Upper lobe of left lung (tissue), 6 donors: ENCODE measurements around the gene CNDP2. TPM values are rescaled to one million over a fixed set of nuclear protein-coding genes. Genes with fewer than 3 reads are reported as not detected.
"Not testable (repeated sequence)": the region's sequence is repeated elsewhere in the genome, so short reads cannot be mapped to it uniquely, and the experiment has no call there.

Experiments used
- ATAC-seq, 2 donors: fragments of 200-7000 bp; cut with Tn5 transposase; one replicate each; pipeline ENCODE4 v1.9.1; 2022; ENCODE audit warnings: mild to moderate bottlenecking in 2 of 2, moderate library complexity in 2 of 2; ENCODE audit not compliant: low FRiP score in 2 of 2
- DNase-seq, 2 donors: peaks; one replicate each; pipeline ENCODE4 v3.0.0-alpha.2; 2019 to 2020
- H3K27ac ChIP-seq, 4 donors: fragments of 200-600 bp; sonication (generic); one replicate each; pipeline ENCODE4 v1.5.1; 2016 to 2019
- H3K27me3 ChIP-seq, 4 donors: fragments of 200-600 bp; sonication (generic); one replicate each; pipeline ENCODE4 v1.5.1; 2017 to 2019
- H3K36me3 ChIP-seq, 4 donors: fragments of 200-600 bp; sonication (generic); one replicate each; pipeline ENCODE4 v1.5.1; 2016 to 2019
- H3K4me1 ChIP-seq, 4 donors: fragments of 200-600 bp; sonication (generic); one replicate each; pipeline ENCODE4 v1.5.1; 2018 to 2019
- H3K4me3 ChIP-seq, 4 donors: fragments of 200-600 bp; sonication (generic); one replicate each; pipeline ENCODE4 v1.5.1; 2017 to 2019; ENCODE audit warnings: mild to moderate bottlenecking in 2 of 4, moderate library complexity in 1 of 4
- H3K9me3 ChIP-seq, 4 donors: fragments of 200-600 bp; sonication (generic); one replicate each; pipeline ENCODE4 v1.5.1; 2018 to 2019
- EP300 ChIP-seq, 4 donors: sonication (generic); formaldehyde crosslinking; IDR thresholded peaks; one replicate each; pipeline ENCODE4 v1.5.1; 2017; ENCODE audit warnings: antibody characterized with exemption in 4 of 4, control low read depth in 2 of 4
- POLR2A ChIP-seq, 4 donors: fragments of 450-650 bp; IDR thresholded peaks; one replicate each; pipeline ENCODE4 v1.5.1; 2016 to 2017; ENCODE audit warnings: antibody characterized with exemption in 4 of 4, mild to moderate bottlenecking in 2 of 4
- POLR2AphosphoS5 ChIP-seq, 2 donors: sonication (generic); formaldehyde crosslinking; IDR thresholded peaks; one replicate each; pipeline ENCODE4 v1.5.1; 2017; ENCODE audit warnings: antibody characterized with exemption in 2 of 2
- WGBS, 2 donors: methylation state at CpG; one replicate each; pipeline ENCODE4 v1.1.5; 2017 to 2018; 5-methylcytosine and 5-hydroxymethylcytosine counted together
- total RNA-seq, 6 donors: library from RNA; depleted of rRNA in 4 of 6; stranded (reverse); fragments of >200 nt in 4 of 6; gene quantifications; one replicate each; pipeline versions ENCODE4 v1.1.0 to v1.2.1, GENCODE V29; 2016 to 2021
- TF ChIP-seq, protein P1 (sequence below), 6 experiments: fragments of 450-650 bp in 4 of 6; fragments of 200-600 bp in 2 of 6; sonication (generic) in 2 of 6; IDR thresholded peaks; one replicate each; pipeline ENCODE4 v1.5.1; 2016 to 2019; ENCODE audit warnings: antibody characterized with exemption in 6 of 6
- donor health status: DM: no; HTN: no; CAD: no; lungs with moderate emphysema.
- donor health status: DM: no; HTN: yes; CAD: no; lungs with severe emphysema.

CNDP2 gene
- total RNA-seq, 6 donors from 2014 or later, result 147 to 279 (median 196) TPM

DNA sequence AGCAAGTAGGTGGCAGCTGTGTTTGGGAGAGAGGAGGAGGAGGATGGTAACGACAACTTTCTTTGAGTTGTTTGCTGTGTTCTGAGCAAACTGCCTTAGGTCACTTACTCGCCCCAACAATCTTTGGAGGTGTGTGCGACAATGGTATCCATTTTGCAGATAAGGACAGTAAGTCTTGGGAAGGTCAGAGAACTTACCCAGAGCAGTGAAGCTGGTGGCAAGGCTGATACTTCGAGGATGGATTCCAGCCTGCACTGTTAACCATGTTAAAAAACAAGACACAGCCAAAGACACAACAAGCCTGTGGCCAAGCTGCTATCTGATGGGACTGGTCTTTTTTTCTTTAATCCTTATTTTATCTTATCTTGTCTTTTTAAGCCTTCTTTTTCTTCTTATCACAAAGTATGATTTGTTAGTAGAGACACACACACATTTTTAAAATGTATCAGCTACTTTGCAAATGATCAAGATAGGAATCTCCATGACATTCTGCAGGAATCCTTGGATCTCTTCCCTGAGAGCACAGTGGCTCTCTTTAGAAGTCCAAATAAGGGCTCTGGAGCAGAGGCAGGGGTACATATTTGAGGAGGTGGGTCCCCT lies 66.1 kb downstream of the CNDP2 start:
- H3K27ac ChIP-seq, result no peak overlapping the region
- 76 to 78% methylated on average over 4 of the region's 4 CpGs for WGBS, 2 donors
- no peak for ATAC-seq

GRCh38 chr18:74562775-74563174 lies 66.6 kb downstream of the CNDP2 start:
- no peak for TF ChIP-seq POLR2A (IDR thresholded peaks at IDR 0.05)
- no peak for TF ChIP-seq EP300 (IDR thresholded peaks at IDR 0.05)
- H3K4me1 ChIP-seq, result no peaks in the 10 kb centered on the region
- DNase-seq (no peak), ATAC-seq (no peak)
- 80 to 88% methylated on average over 4 of the region's 4 CpGs for WGBS, 2 donors
- H3K36me3 ChIP-seq, result no peaks in the 10 kb centered on the region
- peaks cover 0 to 7% (median 3%) of the 10 kb centered on the region in 4 donors for H3K9me3 ChIP-seq
- H3K27me3 ChIP-seq, result no peaks in the 10 kb centered on the region
- H3K4me3 ChIP-seq, result no peak overlapping the region
- H3K27ac ChIP-seq, result no peak overlapping the region

More for the DNA sequence above, 66.1 kb downstream of the CNDP2 start:
- no peak for DNase-seq
- peaks cover 0 to 7% (median 3%) of the 10 kb centered on the region in 4 donors for H3K9me3 ChIP-seq
- H3K27me3 ChIP-seq, result no peaks in the 10 kb centered on the region
- no peaks in the 10 kb centered on the region for H3K4me1 ChIP-seq
- no peaks in the 10 kb centered on the region for H3K36me3 ChIP-seq
- no peak for TF ChIP-seq POLR2AphosphoS5 (IDR thresholded peaks at IDR 0.05)
- TF ChIP-seq POLR2A (IDR thresholded peaks at IDR 0.05), result no peak
- TF ChIP-seq EP300 (IDR thresholded peaks at IDR 0.05), result no peak
- TF ChIP-seq, protein P1, sequence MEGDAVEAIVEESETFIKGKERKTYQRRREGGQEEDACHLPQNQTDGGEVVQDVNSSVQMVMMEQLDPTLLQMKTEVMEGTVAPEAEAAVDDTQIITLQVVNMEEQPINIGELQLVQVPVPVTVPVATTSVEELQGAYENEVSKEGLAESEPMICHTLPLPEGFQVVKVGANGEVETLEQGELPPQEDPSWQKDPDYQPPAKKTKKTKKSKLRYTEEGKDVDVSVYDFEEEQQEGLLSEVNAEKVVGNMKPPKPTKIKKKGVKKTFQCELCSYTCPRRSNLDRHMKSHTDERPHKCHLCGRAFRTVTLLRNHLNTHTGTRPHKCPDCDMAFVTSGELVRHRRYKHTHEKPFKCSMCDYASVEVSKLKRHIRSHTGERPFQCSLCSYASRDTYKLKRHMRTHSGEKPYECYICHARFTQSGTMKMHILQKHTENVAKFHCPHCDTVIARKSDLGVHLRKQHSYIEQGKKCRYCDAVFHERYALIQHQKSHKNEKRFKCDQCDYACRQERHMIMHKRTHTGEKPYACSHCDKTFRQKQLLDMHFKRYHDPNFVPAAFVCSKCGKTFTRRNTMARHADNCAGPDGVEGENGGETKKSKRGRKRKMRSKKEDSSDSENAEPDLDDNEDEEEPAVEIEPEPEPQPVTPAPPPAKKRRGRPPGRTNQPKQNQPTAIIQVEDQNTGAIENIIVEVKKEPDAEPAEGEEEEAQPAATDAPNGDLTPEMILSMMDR (IDR thresholded peaks at IDR 0.05), result no peak
- no peak overlapping the region for H3K4me3 ChIP-seq

DNA sequence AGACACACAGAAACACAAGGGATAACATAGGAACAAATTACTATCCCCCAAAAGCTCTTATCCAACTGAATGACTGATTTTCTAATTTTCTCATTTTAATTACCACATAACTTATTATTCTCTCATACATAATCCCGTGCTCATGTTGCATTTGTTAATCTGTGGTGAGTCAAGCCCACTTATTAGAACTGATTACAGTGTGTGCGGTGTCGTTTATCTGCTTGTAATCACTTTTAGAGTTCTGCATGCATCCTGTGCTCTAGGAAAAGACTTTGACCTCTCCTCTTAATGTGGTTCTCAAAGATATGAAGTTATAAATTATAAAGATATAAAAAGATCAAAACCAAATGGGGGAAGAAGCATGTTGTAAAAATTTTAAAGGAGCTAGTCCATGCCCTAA lies 67.8 kb downstream of the CNDP2 start:
- WGBS, 2 donors, result 47 to 58% methylated on average over 3 of the region's 3 CpGs
- DNase-seq, result no peak

GRCh38 chr18:74565164-74565563 lies 69.0 kb downstream of the CNDP2 start:
- not testable (repeated sequence) for H3K27me3 ChIP-seq, DNase-seq, H3K4me1 ChIP-seq, H3K9me3 ChIP-seq, ATAC-seq, H3K27ac ChIP-seq, H3K4me3 ChIP-seq, H3K36me3 ChIP-seq
- 77 to 85% methylated on average over 1 of the region's 1 CpG for WGBS, 2 donors

More for the DNA sequence above, 67.8 kb downstream of the CNDP2 start:
- no peak overlapping the region for H3K4me3 ChIP-seq
- no peak for TF ChIP-seq POLR2AphosphoS5 (IDR thresholded peaks at IDR 0.05)
- TF ChIP-seq EP300 (IDR thresholded peaks at IDR 0.05), result no peak
- TF ChIP-seq, protein P1 (IDR thresholded peaks at IDR 0.05), result no peak
- no peak for TF ChIP-seq POLR2A (IDR thresholded peaks at IDR 0.05)
- H3K9me3 ChIP-seq, result peaks cover 0 to 7% (median 3%) of the 10 kb centered on the region in 4 donors
- H3K27me3 ChIP-seq, result no peaks in the 10 kb centered on the region
- H3K36me3 ChIP-seq, result no peaks in the 10 kb centered on the region
- ATAC-seq, result no peak
- no peaks in the 10 kb centered on the region for H3K4me1 ChIP-seq
- H3K27ac ChIP-seq, result no peak overlapping the region

GRCh38 chr18:74565993-74566392 lies 69.8 kb downstream of the CNDP2 start:
- H3K27me3 ChIP-seq, H3K9me3 ChIP-seq, ATAC-seq, H3K4me1 ChIP-seq, DNase-seq, H3K27ac ChIP-seq, H3K36me3 ChIP-seq, H3K4me3 ChIP-seq: not testable (repeated sequence)
- 80 to 97% methylated on average over 3 of the region's 3 CpGs for WGBS, 2 donors

GRCh38 chr18:74567822-74568221 lies 71.7 kb downstream of the CNDP2 start:
- H3K9me3 ChIP-seq, result peaks cover 0 to 7% (median 3%) of the 10 kb centered on the region in 4 donors
- WGBS, 2 donors, result 56 to 68% methylated on average over 6 to 7 of the region's 7 CpGs
- H3K27me3 ChIP-seq, result no peaks in the 10 kb centered on the region
- H3K27ac ChIP-seq, result no peak overlapping the region
- ATAC-seq, result no peak
- no peak for DNase-seq
- H3K4me3 ChIP-seq, result no peak overlapping the region
- TF ChIP-seq EP300 (IDR thresholded peaks at IDR 0.05), result no peak
- H3K4me1 ChIP-seq, result no peaks in the 10 kb centered on the region
- no peaks in the 10 kb centered on the region for H3K36me3 ChIP-seq

- Histone ChIP-seq H3K36me3 (no peaks in the 10 kb centered on the region), H3K4me1 (no peaks in the 10 kb centered on the region), H3K9me3 (peaks cover 0 to 7% (median 3%) of the 10 kb centered on the region in 4 donors), H3K27ac (no peak overlapping the region), H3K27me3 (no peaks in the 10 kb centered on the region), H3K4me3 (no peak overlapping the region)
- DNase-seq (no peak), ATAC-seq (no peak)
- 92% methylated on average over 4 of the region's 4 CpGs for WGBS, 2 donors
- no peak for TF ChIP-seq EP300 (IDR thresholded peaks at IDR 0.05)
- no peak for TF ChIP-seq POLR2A (IDR thresholded peaks at IDR 0.05)
- TF ChIP-seq, protein P1 (IDR thresholded peaks at IDR 0.05), result no peak
- TF ChIP-seq POLR2AphosphoS5 (IDR thresholded peaks at IDR 0.05), result no peak
These were observed 73.2 kb downstream of the CNDP2 start for GRCh38 chr18:74569401-74569800.
